Measurements from ENCODE around the gene TTC7B.

DNA sequence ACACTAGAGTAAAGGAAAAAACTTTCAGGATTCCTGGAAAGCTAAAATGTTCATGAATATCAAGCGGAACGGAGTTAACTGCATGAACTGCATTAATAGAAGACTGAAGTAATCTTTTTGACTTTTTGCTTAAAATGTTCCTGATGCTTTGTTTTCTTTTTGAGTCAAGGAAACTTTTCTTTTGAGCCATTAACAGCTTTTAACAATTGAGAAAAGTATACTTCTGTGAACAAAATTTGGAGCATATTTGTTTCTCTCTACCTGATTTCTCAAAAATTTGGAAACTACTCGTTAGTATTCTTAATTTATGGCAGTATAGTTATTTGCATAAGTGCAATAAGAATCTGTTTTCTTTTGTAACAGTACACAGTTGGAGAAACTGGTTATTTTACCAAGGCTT lies 340.9 kb downstream of the TTC7B start:
- TF ChIP-seq POLR2A (IDR thresholded peaks at IDR 0.05; ENCODE audit: low read depth, low read length) (no peak), POLR2AphosphoS5 (IDR thresholded peaks at IDR 0.05; ENCODE audit: insufficient read depth, low read depth, low read length) (no peak), EZH2 (IDR thresholded peaks at IDR 0.05; ENCODE audit: borderline replicate concordance, low read depth, low read length, severe bottlenecking) (no peak), MYC (IDR thresholded peaks at IDR 0.05; ENCODE audit: low read depth, low read length) (no peak)
- TF ChIP-seq, protein P1, sequence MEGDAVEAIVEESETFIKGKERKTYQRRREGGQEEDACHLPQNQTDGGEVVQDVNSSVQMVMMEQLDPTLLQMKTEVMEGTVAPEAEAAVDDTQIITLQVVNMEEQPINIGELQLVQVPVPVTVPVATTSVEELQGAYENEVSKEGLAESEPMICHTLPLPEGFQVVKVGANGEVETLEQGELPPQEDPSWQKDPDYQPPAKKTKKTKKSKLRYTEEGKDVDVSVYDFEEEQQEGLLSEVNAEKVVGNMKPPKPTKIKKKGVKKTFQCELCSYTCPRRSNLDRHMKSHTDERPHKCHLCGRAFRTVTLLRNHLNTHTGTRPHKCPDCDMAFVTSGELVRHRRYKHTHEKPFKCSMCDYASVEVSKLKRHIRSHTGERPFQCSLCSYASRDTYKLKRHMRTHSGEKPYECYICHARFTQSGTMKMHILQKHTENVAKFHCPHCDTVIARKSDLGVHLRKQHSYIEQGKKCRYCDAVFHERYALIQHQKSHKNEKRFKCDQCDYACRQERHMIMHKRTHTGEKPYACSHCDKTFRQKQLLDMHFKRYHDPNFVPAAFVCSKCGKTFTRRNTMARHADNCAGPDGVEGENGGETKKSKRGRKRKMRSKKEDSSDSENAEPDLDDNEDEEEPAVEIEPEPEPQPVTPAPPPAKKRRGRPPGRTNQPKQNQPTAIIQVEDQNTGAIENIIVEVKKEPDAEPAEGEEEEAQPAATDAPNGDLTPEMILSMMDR (IDR thresholded peaks at IDR 0.05; ENCODE audit: extremely low read depth in 1 of 2, insufficient read depth in 1 of 2, low read depth in 1 of 2, low read length in 2 of 2) = no peak
- TF ChIP-seq, protein P2, sequence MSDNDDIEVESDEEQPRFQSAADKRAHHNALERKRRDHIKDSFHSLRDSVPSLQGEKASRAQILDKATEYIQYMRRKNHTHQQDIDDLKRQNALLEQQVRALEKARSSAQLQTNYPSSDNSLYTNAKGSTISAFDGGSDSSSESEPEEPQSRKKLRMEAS (IDR thresholded peaks at IDR 0.05; ENCODE audit: insufficient read depth, insufficient read length) = no peak

Data from endothelial cell of umbilical vein (primary cell).